Inferior parietal cortex (tissue), 1 donor: ENCODE results near the gene PCAT7.
A peak's percentile ranks its signal among the peaks of the same experiment; 100 is the strongest.
"Not testable (repeated sequence)": the region's sequence is repeated elsewhere in the genome, so short reads cannot be mapped to it uniquely, and the experiment has no call there.

Source experiments
- DNase-seq: peaks from one replicate; pipeline ENCODE4 v3.0.0-alpha.2; 2016; ENCODE audit errors: extremely low spot score

Gene PCAT7

GRCh38 chr9:94554439-94555331 lies at the start of gene PCAT7:
TSS of gene PCAT7 (plus strand) at chr9:94555083.
- peak; percentile 11 for DNase-seq

- not testable (repeated sequence) for DNase-seq
These were observed 48.5 kb upstream of the PCAT7 start for GRCh38 chr9:94506370-94506769.

- no peak for DNase-seq
These were observed 47.2 kb upstream of the PCAT7 start for GRCh38 chr9:94507531-94508258.

GRCh38 chr9:94511134-94511954 lies 43.5 kb upstream of the PCAT7 start:
- no peak for DNase-seq

GRCh38 chr9:94511955-94512265 lies 43.0 kb upstream of the PCAT7 start:
- no peak for DNase-seq

- DNase-seq, result no peak
These were observed 40.2 kb upstream of the PCAT7 start for GRCh38 chr9:94514722-94515121.

- no peak for DNase-seq
These were observed 37.6 kb upstream of the PCAT7 start for GRCh38 chr9:94517254-94517653.

GRCh38 chr9:94525396-94526035 lies 29.4 kb upstream of the PCAT7 start:
- no peak for DNase-seq

GRCh38 chr9:94526271-94526670 lies 28.6 kb upstream of the PCAT7 start:
- no peak for DNase-seq

- DNase-seq, result no peak
These were observed 27.9 kb upstream of the PCAT7 start for GRCh38 chr9:94526951-94527350.

- no peak for DNase-seq
These were observed 26.0 kb upstream of the PCAT7 start for GRCh38 chr9:94528886-94529285.

GRCh38 chr9:94533155-94533554 lies 21.7 kb upstream of the PCAT7 start:
- DNase-seq, result no peak

- DNase-seq, result no peak
These were observed 21.3 kb upstream of the PCAT7 start for GRCh38 chr9:94533601-94534000.

GRCh38 chr9:94534901-94535300 lies 20.0 kb upstream of the PCAT7 start:
- no peak for DNase-seq

GRCh38 chr9:94538908-94539307 lies 16.0 kb upstream of the PCAT7 start:
- DNase-seq, result no peak

- not testable (repeated sequence) for DNase-seq
These were observed 10.5 kb upstream of the PCAT7 start for GRCh38 chr9:94544335-94544734.

- no peak for DNase-seq
These were observed 8.9 kb upstream of the PCAT7 start for GRCh38 chr9:94545940-94546339.

GRCh38 chr9:94553029-94553938 lies 1.6 kb upstream of the PCAT7 start:
- DNase-seq, result no peak

- no peak for DNase-seq
These were observed 825 bp upstream of the PCAT7 start for GRCh38 chr9:94554078-94554438.

GRCh38 chr9:94557376-94557775 lies 2.5 kb downstream of the PCAT7 start:
- DNase-seq, result no peak

- no peak for DNase-seq
These were observed 5.4 kb downstream of the PCAT7 start for GRCh38 chr9:94560237-94560636.
